Stimulated activated naive CD4-positive, alpha-beta T cell treated with Interleukin-2 at 50 U/mL for 16 hours (primary cell): ENCODE results near the gene KIF5B.

Experiments used
- DNase-seq: peaks from one replicate; lab custom pipeline; 2025; lab: John Stamatoyannopoulos, UW

KIF5B gene

DNA sequence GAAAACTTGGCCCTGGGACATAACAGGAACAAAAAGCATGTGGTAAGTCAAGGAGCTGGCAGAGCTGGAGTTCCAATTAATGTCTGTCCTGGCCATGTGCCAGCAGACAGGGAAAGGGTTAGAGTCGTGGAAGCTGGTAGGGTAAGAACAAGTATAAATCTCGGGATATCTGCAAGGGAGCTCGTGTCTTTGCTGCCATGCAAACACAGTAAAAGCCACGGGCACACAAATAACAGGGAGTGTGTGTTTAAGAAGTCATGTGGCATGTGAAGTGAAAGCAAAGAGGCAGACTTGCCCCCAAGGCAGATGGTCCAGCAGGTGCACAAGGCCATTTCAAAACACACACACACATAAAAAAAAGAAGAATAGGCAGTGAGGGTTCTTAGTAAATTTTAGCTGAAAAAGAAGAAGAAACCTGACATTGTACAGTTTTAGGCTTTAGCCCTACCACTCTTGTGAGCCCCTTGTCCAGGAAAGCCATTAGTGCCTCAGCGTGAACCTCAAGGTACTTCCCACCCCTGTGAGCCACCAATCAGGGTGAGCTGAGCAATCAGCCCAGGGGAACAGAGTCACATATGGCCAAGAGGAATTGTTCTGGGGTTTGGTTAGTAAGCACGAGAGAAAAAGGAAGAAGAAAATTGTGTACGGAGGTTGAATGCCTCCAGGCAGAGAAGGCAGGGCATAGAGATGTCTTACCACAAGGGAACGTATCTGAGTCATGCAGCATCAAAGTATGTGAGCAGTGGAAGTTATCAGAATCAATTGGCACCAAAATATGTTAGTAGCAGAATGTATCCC, 94.7 kb downstream of the KIF5B start:
- no peak for DNase-seq

DNA sequence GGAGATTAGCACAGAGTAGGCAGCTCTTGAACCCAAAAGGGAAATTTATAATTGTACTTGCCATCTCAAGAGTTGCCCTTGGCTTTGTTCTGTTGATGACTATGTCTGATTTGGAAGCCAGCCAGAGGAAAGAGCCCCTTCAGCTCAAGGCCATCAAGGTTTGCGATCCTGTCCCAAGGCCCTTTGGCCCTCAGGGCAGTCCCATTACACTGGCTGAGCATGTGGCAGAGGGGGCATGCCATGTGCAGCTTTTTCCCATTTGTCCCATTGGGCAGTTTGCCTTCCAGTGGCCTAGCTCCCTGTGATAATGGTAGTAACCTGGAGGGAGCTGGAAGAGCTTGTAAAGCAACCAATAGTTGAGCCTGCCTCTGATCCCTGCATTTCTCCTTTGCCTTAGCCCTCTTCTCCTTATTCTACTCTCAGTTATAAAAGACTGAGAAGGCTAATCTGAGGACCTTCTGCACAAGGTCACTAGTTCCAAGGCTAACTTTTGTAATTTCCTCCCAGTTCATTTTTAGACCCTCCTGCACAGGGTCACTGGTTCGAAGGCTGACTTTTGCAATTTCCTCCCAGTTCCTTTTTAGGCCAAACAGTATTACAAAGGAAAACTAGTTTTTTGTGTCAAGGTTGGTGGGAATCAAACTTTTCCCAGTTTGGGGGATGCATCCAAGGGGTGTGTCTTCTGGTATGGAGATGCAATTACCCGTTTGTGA, 96.6 kb downstream of the KIF5B start:
- DNase-seq, result no peak
